SH-SY5Y (cell line): Measurements from ENCODE around the gene TNXB.

Experiments used
- GATA2 ChIP-seq: IDR thresholded peaks from 2 replicates; pipeline ENCODE4 v1.6.1; 2011; ENCODE audit warnings: mild to moderate bottlenecking, low read depth, low read length
- GATA3 ChIP-seq: IDR thresholded peaks from 2 replicates; pipeline ENCODE4 v1.6.1; 2011; ENCODE audit warnings: low read depth, mild to moderate bottlenecking, low read length, moderate library complexity

DNA sequence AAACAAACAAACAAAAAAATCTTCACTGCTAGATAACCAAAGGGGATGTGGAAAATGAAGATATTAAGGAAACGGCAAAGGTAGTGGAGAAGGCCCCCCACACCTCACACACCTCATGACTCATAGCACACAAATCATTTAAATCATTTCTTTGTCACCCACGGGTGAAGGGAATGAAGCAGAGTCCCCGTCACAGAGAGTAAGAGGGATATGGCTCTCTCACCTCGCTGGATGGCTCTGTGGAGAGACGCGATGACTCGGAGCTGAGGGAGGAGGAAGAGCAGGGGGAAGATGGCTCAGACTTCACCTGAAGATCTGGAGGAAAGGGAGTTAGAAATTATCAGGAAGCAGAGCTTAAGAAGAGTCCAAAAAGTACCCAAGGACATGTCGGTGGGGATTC lies 17.7 kb upstream of the TNXB start:
- no peak for TF ChIP-seq GATA2
- TF ChIP-seq GATA3 = no peak
